ENCODE data around the gene DPP6.

- TF ChIP-seq CTCF (IDR thresholded peaks at IDR 0.05) (no peak), EZH2 (IDR thresholded peaks at IDR 0.05) (no peak)
Measured at GRCh38 chr7:154330318-154330717, 278.1 kb downstream of the DPP6 start.

All from neural progenitor cell (in vitro differentiated cells).